ENCODE results near the gene CEP164.
A peak's percentile ranks its signal among the peaks of the same experiment; 100 is the strongest.

The CEP164 gene

DNA sequence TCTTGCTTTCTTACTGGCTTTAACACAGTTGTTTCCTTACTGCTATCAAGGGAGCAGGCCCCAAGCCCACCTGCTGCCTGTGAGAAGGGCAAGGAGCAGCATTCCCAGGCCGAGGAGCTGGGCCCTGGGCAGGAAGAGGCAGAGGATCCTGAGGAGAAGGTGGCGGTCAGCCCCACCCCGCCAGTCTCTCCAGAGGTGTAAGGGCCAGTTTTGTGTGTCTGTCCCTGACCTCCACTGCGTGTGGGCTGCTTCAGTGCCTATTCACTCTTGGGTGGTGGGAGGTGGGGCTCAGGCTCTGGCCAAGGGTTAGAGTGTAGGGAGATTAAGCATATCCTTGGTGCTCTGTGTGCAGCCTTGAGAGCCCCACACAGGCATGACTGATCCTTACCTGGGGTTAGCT is 55.1 kb downstream of the CEP164 start:
- no peak overlapping the region for H4K8ac ChIP-seq (ENCODE audit: low read length)
- peaks cover 7% of the 10 kb centered on the region for H3K79me1 ChIP-seq (replicated peaks; ENCODE audit: low read length, poor library complexity, severe bottlenecking)
- no peak overlapping the region for H2BK12ac ChIP-seq (ENCODE audit: low read length in 2 of 2)
- H2BK15ac ChIP-seq (ENCODE audit: low read depth, poor library complexity, severe bottlenecking), result no peak overlapping the region
- peaks cover 67 to 81% of the 10 kb centered on the region in 2 experiments for H3K36me3 ChIP-seq (ENCODE audit: control insufficient read depth in 1 of 2, insufficient read depth in 2 of 2, low read depth in 1 of 2, low read length in 2 of 2)
- H3K18ac ChIP-seq (ENCODE audit: low read depth in 1 of 2, low read length in 2 of 2), result no peak overlapping the region
- WGBS, result 95% methylated on average over 4 of the region's 4 CpGs
- H3K23ac ChIP-seq (ENCODE audit: low read length in 2 of 2), result no peak overlapping the region
- no peaks in the 10 kb centered on the region for H3K9me3 ChIP-seq (ENCODE audit: control insufficient read depth, low read length)
- no peak overlapping the region for H3K4ac ChIP-seq (ENCODE audit: low read depth in 1 of 2, low read length in 2 of 2)
- H3K4me1 ChIP-seq (ENCODE audit: control insufficient read depth, insufficient read depth, low read depth, low read length), result peaks cover 5% of the 10 kb centered on the region
- no peak overlapping the region for H3K27ac ChIP-seq (ENCODE audit: low read length, poor library complexity, severe bottlenecking)
- no peak overlapping the region for H4K91ac ChIP-seq (ENCODE audit: low read length)
- no peak overlapping the region for H2BK120ac ChIP-seq (ENCODE audit: low read depth, low read length)
- DNase-seq, result no peak
- H3K14ac ChIP-seq (ENCODE audit: low read length in 2 of 2), result no peak overlapping the region
- H2BK5ac ChIP-seq (ENCODE audit: low read depth, low read length, poor library complexity, severe bottlenecking), result no peak overlapping the region
- H3K27me3 ChIP-seq (ENCODE audit: control insufficient read depth in 1 of 2, insufficient read depth in 1 of 2, low read length in 2 of 2), result no peaks in the 10 kb centered on the region
- no peak overlapping the region for H3K4me3 ChIP-seq (ENCODE audit: insufficient read depth in 1 of 2, low read depth in 1 of 2, low read length in 2 of 2)
- no peak overlapping the region for H2AK5ac ChIP-seq (ENCODE audit: low read length, severe bottlenecking)
- no peak overlapping the region for H2AFZ ChIP-seq (ENCODE audit: low read depth, low read length)
- H3K4me2 ChIP-seq (ENCODE audit: low read length, poor library complexity, severe bottlenecking), result no peak overlapping the region
- H3K9ac ChIP-seq (ENCODE audit: low read length), result no peak overlapping the region

DNA sequence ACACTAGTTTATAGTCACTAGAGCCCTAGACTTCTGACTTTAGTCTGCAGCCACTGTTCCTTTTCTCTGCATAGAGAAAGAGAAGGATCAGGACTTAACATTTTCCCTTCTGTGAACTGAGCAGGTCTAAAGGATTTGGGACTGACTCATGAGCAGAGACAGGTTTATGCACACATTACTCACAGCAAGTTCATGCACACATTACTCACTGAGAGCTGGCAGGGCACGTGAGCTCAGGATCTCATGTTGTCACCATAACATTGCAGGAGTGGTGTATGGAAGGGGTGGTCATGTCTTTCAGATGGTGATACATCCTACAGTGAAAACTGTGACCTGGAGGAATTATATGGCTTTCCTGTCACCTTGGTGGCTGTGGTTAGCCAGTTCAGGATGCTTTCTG is 56.4 kb downstream of the CEP164 start:
- Histone ChIP-seq H2BK12ac (ENCODE audit: low read length in 2 of 2) (no peak overlapping the region), H3K36me3 (ENCODE audit: control insufficient read depth in 1 of 2, insufficient read depth in 2 of 2, low read depth in 1 of 2, low read length in 2 of 2) (peaks cover 66 to 78% of the 10 kb centered on the region in 2 experiments), H2BK120ac (ENCODE audit: low read depth, low read length) (no peak overlapping the region), H4K8ac (ENCODE audit: low read length) (no peak overlapping the region), H3K4ac (ENCODE audit: low read depth in 1 of 2, low read length in 2 of 2) (no peak overlapping the region), H3K9ac (ENCODE audit: low read length) (peak overlapping the region; percentile 46), H3K9me3 (ENCODE audit: control insufficient read depth, low read length) (no peaks in the 10 kb centered on the region), H2AK5ac (ENCODE audit: low read length, severe bottlenecking) (no peak overlapping the region), H3K27me3 (ENCODE audit: control insufficient read depth in 1 of 2, insufficient read depth in 1 of 2, low read length in 2 of 2) (no peaks in the 10 kb centered on the region), H3K4me2 (ENCODE audit: low read length, poor library complexity, severe bottlenecking) (no peak overlapping the region), H3K27ac (ENCODE audit: low read length, poor library complexity, severe bottlenecking) (no peak overlapping the region), H3K18ac (ENCODE audit: low read depth in 1 of 2, low read length in 2 of 2) (no peak overlapping the region), H3K79me1 (replicated peaks; ENCODE audit: low read length, poor library complexity, severe bottlenecking) (peaks cover 8% of the 10 kb centered on the region), H2AFZ (ENCODE audit: low read depth, low read length) (no peak overlapping the region), H3K23ac (ENCODE audit: low read length in 2 of 2) (no peak overlapping the region), H3K4me1 (ENCODE audit: control insufficient read depth, insufficient read depth, low read depth, low read length) (peaks cover 9% of the 10 kb centered on the region), H4K91ac (ENCODE audit: low read length) (no peak overlapping the region), H2BK5ac (ENCODE audit: low read depth, low read length, poor library complexity, severe bottlenecking) (no peak overlapping the region), H2BK15ac (ENCODE audit: low read depth, poor library complexity, severe bottlenecking) (no peak overlapping the region), H3K14ac (ENCODE audit: low read length in 2 of 2) (no peak overlapping the region), H3K4me3 (ENCODE audit: insufficient read depth in 1 of 2, low read depth in 1 of 2, low read length in 2 of 2) (no peak overlapping the region)
- peak; percentile 76 for DNase-seq
- WGBS, result 5% methylated on average over 1 of the region's 1 CpG

DNA sequence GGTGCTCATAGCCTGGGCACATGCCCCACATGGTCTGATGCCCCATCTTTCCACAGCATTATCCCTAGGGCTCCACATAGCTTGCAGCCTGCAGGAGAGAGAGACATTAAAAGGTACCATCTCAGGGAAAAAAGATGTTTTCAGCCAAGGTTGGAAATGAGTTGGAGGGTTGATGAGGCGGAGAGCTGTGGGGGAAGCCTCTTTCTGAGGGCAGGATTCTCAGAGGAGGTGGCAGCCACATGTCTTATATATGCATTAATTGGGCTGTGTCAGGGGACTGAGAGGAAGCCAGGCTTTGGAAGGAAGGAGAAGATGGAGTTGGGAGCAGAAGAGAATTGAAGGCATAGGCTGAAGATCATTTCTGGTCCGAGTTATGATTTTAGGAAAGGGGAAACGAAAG is 57.8 kb downstream of the CEP164 start:
- H2BK15ac ChIP-seq (ENCODE audit: low read depth, poor library complexity, severe bottlenecking), result no peak overlapping the region
- H3K27ac ChIP-seq (ENCODE audit: low read length, poor library complexity, severe bottlenecking), result no peak overlapping the region
- H2AFZ ChIP-seq (ENCODE audit: low read depth, low read length), result no peak overlapping the region
- no peak overlapping the region for H2BK5ac ChIP-seq (ENCODE audit: low read depth, low read length, poor library complexity, severe bottlenecking)
- H3K4me1 ChIP-seq (ENCODE audit: control insufficient read depth, insufficient read depth, low read depth, low read length), result peaks cover 9% of the 10 kb centered on the region
- H3K9ac ChIP-seq (ENCODE audit: low read length), result no peak overlapping the region
- H3K4ac ChIP-seq (ENCODE audit: low read depth in 1 of 2, low read length in 2 of 2), result no peak overlapping the region
- no peak overlapping the region for H3K18ac ChIP-seq (ENCODE audit: low read depth in 1 of 2, low read length in 2 of 2)
- H3K4me2 ChIP-seq (ENCODE audit: low read length, poor library complexity, severe bottlenecking), result no peak overlapping the region
- H3K9me3 ChIP-seq (ENCODE audit: control insufficient read depth, low read length), result no peaks in the 10 kb centered on the region
- peaks cover 8% of the 10 kb centered on the region for H3K79me1 ChIP-seq (replicated peaks; ENCODE audit: low read length, poor library complexity, severe bottlenecking)
- H2BK12ac ChIP-seq (ENCODE audit: low read length in 2 of 2), result no peak overlapping the region
- H4K8ac ChIP-seq (ENCODE audit: low read length), result no peak overlapping the region
- WGBS, result 98% methylated on average over 3 of the region's 3 CpGs
- no peak overlapping the region for H2BK120ac ChIP-seq (ENCODE audit: low read depth, low read length)
- H3K23ac ChIP-seq (ENCODE audit: low read length in 2 of 2), result no peak overlapping the region
- H3K36me3 ChIP-seq (ENCODE audit: control insufficient read depth in 1 of 2, insufficient read depth in 2 of 2, low read depth in 1 of 2, low read length in 2 of 2), result peaks cover 57 to 66% of the 10 kb centered on the region in 2 experiments
- no peak overlapping the region for H3K14ac ChIP-seq (ENCODE audit: low read length in 2 of 2)
- H2AK5ac ChIP-seq (ENCODE audit: low read length, severe bottlenecking), result no peak overlapping the region
- H4K91ac ChIP-seq (ENCODE audit: low read length), result no peak overlapping the region
- DNase-seq, result no peak
- no peak overlapping the region for H3K4me3 ChIP-seq (ENCODE audit: insufficient read depth in 1 of 2, low read depth in 1 of 2, low read length in 2 of 2)
- H3K27me3 ChIP-seq (ENCODE audit: control insufficient read depth in 1 of 2, insufficient read depth in 1 of 2, low read length in 2 of 2), result no peaks in the 10 kb centered on the region

DNA sequence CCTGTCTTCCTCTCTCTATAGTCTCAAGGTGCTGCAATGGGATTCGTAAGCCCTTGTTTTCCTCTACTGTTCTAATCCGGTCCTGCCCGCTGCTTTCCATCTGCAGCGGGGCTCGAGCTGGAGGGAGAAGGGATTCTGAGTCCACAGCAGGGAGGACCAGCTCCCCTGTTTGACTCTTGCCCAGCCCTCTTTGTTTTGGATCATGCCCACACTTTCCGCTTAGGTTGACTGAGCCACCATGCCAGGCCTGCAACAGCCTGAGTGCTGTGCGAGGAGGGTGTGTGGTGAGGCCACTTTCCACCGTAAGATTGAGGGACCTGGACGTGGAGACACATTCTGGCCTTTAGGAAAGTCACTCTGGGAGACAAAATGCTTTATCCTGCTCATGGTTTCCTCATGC is 58.3 kb downstream of the CEP164 start:
- peaks cover 9% of the 10 kb centered on the region for H3K4me1 ChIP-seq (ENCODE audit: control insufficient read depth, insufficient read depth, low read depth, low read length)
- no peak overlapping the region for H3K18ac ChIP-seq (ENCODE audit: low read depth in 1 of 2, low read length in 2 of 2)
- H3K9ac ChIP-seq (ENCODE audit: low read length), result no peak overlapping the region
- no peak overlapping the region for H3K27ac ChIP-seq (ENCODE audit: low read length, poor library complexity, severe bottlenecking)
- no peak overlapping the region for H4K8ac ChIP-seq (ENCODE audit: low read length)
- no peaks in the 10 kb centered on the region for H3K9me3 ChIP-seq (ENCODE audit: control insufficient read depth, low read length)
- H4K91ac ChIP-seq (ENCODE audit: low read length), result no peak overlapping the region
- no peak overlapping the region for H2AK5ac ChIP-seq (ENCODE audit: low read length, severe bottlenecking)
- WGBS, result 94% methylated on average over 9 of the region's 9 CpGs
- H3K23ac ChIP-seq (ENCODE audit: low read length in 2 of 2), result no peak overlapping the region
- no peak overlapping the region for H3K4me3 ChIP-seq (ENCODE audit: insufficient read depth in 1 of 2, low read depth in 1 of 2, low read length in 2 of 2)
- no peak overlapping the region for H2AFZ ChIP-seq (ENCODE audit: low read depth, low read length)
- H2BK5ac ChIP-seq (ENCODE audit: low read depth, low read length, poor library complexity, severe bottlenecking), result no peak overlapping the region
- no peak overlapping the region for H3K14ac ChIP-seq (ENCODE audit: low read length in 2 of 2)
- H3K79me1 ChIP-seq (replicated peaks; ENCODE audit: low read length, poor library complexity, severe bottlenecking), result peaks cover 8% of the 10 kb centered on the region
- no peak overlapping the region for H3K4me2 ChIP-seq (ENCODE audit: low read length, poor library complexity, severe bottlenecking)
- peaks cover 57 to 65% of the 10 kb centered on the region in 2 experiments for H3K36me3 ChIP-seq (ENCODE audit: control insufficient read depth in 1 of 2, insufficient read depth in 2 of 2, low read depth in 1 of 2, low read length in 2 of 2)
- H2BK12ac ChIP-seq (ENCODE audit: low read length in 2 of 2), result no peak overlapping the region
- DNase-seq, result no peak
- H2BK120ac ChIP-seq (ENCODE audit: low read depth, low read length), result no peak overlapping the region
- H2BK15ac ChIP-seq (ENCODE audit: low read depth, poor library complexity, severe bottlenecking), result no peak overlapping the region
- no peaks in the 10 kb centered on the region for H3K27me3 ChIP-seq (ENCODE audit: control insufficient read depth in 1 of 2, insufficient read depth in 1 of 2, low read length in 2 of 2)
- H3K4ac ChIP-seq (ENCODE audit: low read depth in 1 of 2, low read length in 2 of 2), result no peak overlapping the region

Measured in mesenchymal stem cell (in vitro differentiated cells and primary cell).